ENCODE data around the gene CUL7. TPM values are rescaled to one million over a fixed set of nuclear protein-coding genes. Genes with fewer than 3 reads are reported as not detected.
A peak's percentile ranks its signal among the peaks of the same experiment; 100 is the strongest.

Gene CUL7
- total RNA-seq, 2 donors from 2014 or later, result 16.3 to 24.4 TPM

- H3K36me3 ChIP-seq (replicated peaks in 1 of 2; ENCODE audit: insufficient read depth in 1 of 2, low read depth in 2 of 2), result peaks cover 0 to 10% of the 10 kb centered on the region in 2 donors
Observed at GRCh38 chr6:43011207-43011606, 42.4 kb downstream of the CUL7 start.

GRCh38 chr6:43009124-43009523 lies 44.5 kb downstream of the CUL7 start:
- Histone ChIP-seq H3K36me3 (replicated peaks in 1 of 2; ENCODE audit: insufficient read depth in 1 of 2, low read depth in 2 of 2) (peaks cover 0 to 10% of the 10 kb centered on the region in 2 donors), H3K4me3 (no peak overlapping the region), H3K9me3 (no peaks in the 10 kb centered on the region), H3K27ac (no peak overlapping the region), H3K4me1 (peaks cover 16% of the 10 kb centered on the region), H3K27me3 (no peaks in the 10 kb centered on the region)
- intact Hi-C loops (cut with DNase I), result no loop called here
- whole genome bisulfite sequencing, 2 donors, result 60 to 70% methylated on average over 4 to 6 of the region's 6 CpGs
- no peak for ATAC-seq
- TF ChIP-seq POLR2A (IDR thresholded peaks at IDR 0.05), result no peak
- peak in 5 of 7 experiments; percentile 10 to 42 (median 26) for TF ChIP-seq CTCF (IDR thresholded peaks at IDR 0.05)
- peak; percentile 23 to 46 (median 38) for DNase-seq

More at GRCh38 chr6:43011207-43011606, 42.4 kb downstream of the CUL7 start:
- H3K4me1 ChIP-seq, result peaks cover 32% of the 10 kb centered on the region
- DNase-seq, result no peak
- no peak overlapping the region for H3K4me3 ChIP-seq
- no peak for ATAC-seq
- H3K27ac ChIP-seq, result no peak overlapping the region
- no peak for TF ChIP-seq CTCF (IDR thresholded peaks at IDR 0.05)
- TF ChIP-seq POLR2A (IDR thresholded peaks at IDR 0.05), result no peak
- no peaks in the 10 kb centered on the region for H3K27me3 ChIP-seq
- 90 to 93% methylated on average over 4 to 6 of the region's 6 CpGs for WGBS, 2 donors
- intact Hi-C loops (cut with DNase I), result no loop called here
- no peaks in the 10 kb centered on the region for H3K9me3 ChIP-seq

- TF ChIP-seq POLR2A (IDR thresholded peaks at IDR 0.05) (no peak), CTCF (IDR thresholded peaks at IDR 0.05) (no peak)
- H3K27me3 ChIP-seq, result no peaks in the 10 kb centered on the region
- DNase-seq (no peak), ATAC-seq (no peak)
- peaks cover 0 to 10% of the 10 kb centered on the region in 2 donors for H3K36me3 ChIP-seq (replicated peaks in 1 of 2; ENCODE audit: insufficient read depth in 1 of 2, low read depth in 2 of 2)
- H3K27ac ChIP-seq, result no peak overlapping the region
- H3K4me3 ChIP-seq, result no peak overlapping the region
- 84 to 88% methylated on average over 9 of the region's 9 CpGs for WGBS, 2 donors
- intact Hi-C loops (cut with DNase I), result no loop called here
- no peaks in the 10 kb centered on the region for H3K9me3 ChIP-seq
- peaks cover 4% of the 10 kb centered on the region for H3K4me1 ChIP-seq
Observed at GRCh38 chr6:43007126-43007525, 46.5 kb downstream of the CUL7 start.

- Histone ChIP-seq H3K27me3 (no peaks in the 10 kb centered on the region), H3K4me3 (no peak overlapping the region), H3K9me3 (no peaks in the 10 kb centered on the region), H3K36me3 (replicated peaks in 1 of 2; ENCODE audit: insufficient read depth in 1 of 2, low read depth in 2 of 2) (peaks cover 0 to 10% of the 10 kb centered on the region in 2 donors), H3K4me1 (no peaks in the 10 kb centered on the region), H3K27ac (no peak overlapping the region)
- no peak for TF ChIP-seq POLR2A (IDR thresholded peaks at IDR 0.05)
- WGBS, 2 donors, result 96 to 98% methylated on average over 11 of the region's 11 CpGs
- intact Hi-C loops (cut with DNase I), result no loop called here
- ATAC-seq (no peak), DNase-seq (no peak)
Observed at GRCh38 chr6:43006251-43006650, 47.4 kb downstream of the CUL7 start.

GRCh38 chr6:43005844-43006243 lies 47.8 kb downstream of the CUL7 start:
- no peak for ATAC-seq
- H3K36me3 ChIP-seq (replicated peaks in 1 of 2; ENCODE audit: insufficient read depth in 1 of 2, low read depth in 2 of 2), result peaks cover 0 to 9% of the 10 kb centered on the region in 2 donors
- no peak for TF ChIP-seq POLR2A (IDR thresholded peaks at IDR 0.05)
- no peak for TF ChIP-seq CTCF (IDR thresholded peaks at IDR 0.05)

More at GRCh38 chr6:43005844-43006243, 47.8 kb downstream of the CUL7 start:
- Histone ChIP-seq H3K27ac (no peak overlapping the region), H3K9me3 (no peaks in the 10 kb centered on the region), H3K27me3 (no peaks in the 10 kb centered on the region), H3K4me3 (no peak overlapping the region), H3K4me1 (no peaks in the 10 kb centered on the region)
- intact Hi-C loops (cut with DNase I), result no loop called here
- WGBS, 2 donors, result 78 to 86% methylated on average over 4 to 5 of the region's 5 CpGs
- DNase-seq, result no peak

Measured in body of pancreas (tissue), 4 donors.